CD4-positive, alpha-beta T cell treated with Interleukin-4 for 4 hours (primary cell): Measurements from ENCODE around the gene PCDHB2.
"Not testable (repeated sequence)": the region's sequence is repeated elsewhere in the genome, so short reads cannot be mapped to it uniquely, and the experiment has no call there.

ENCODE experiments used
- DNase-seq: peaks from one replicate; pipeline ENCODE4 v3.0.0-alpha.2; 2020

The PCDHB2 gene

DNA sequence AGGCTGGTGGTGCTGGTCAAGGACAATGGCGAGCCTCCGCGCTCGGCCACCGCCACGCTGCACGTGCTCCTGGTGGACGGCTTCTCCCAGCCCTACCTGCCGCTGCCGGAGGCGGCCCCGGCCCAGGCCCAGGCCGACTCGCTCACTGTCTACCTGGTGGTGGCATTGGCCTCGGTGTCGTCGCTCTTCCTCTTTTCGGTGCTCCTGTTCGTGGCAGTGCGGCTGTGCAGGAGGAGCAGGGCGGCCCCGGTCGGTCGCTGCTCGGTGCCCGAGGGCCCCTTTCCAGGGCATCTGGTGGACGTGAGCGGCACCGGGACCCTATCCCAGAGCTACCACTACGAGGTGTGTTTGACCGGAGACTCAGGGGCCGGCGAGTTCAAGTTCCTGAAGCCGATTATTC is 42.9 kb downstream of the PCDHB2 start:
- not testable (repeated sequence) for DNase-seq
